K562 (cell line): ENCODE data around the gene RCOR1. TPM values are rescaled to one million over a fixed set of nuclear protein-coding genes. Genes with fewer than 3 reads are reported as not detected.

ENCODE experiments used
- ARID1B ChIP-seq: fragments of 450-650 bp; IDR thresholded peaks from 2 replicates; pipeline ENCODE4 v1.6.1; 2016; ENCODE audit warnings: antibody characterized with exemption, mild to moderate bottlenecking, inconsistent platforms
- CTBP1 ChIP-seq: fragments of 450-650 bp; IDR thresholded peaks from 2 replicates; pipeline ENCODE4 v1.6.1; 2016; ENCODE audit warnings: borderline replicate concordance
- EP400 ChIP-seq: fragments of 450-650 bp; IDR thresholded peaks from 2 replicates; pipeline ENCODE4 v1.6.1; 2017; ENCODE audit warnings: antibody characterized with exemption, mild to moderate bottlenecking, moderate library complexity
- HMGN3 ChIP-seq: IDR thresholded peaks from 2 replicates; pipeline ENCODE4 v1.6.1; 2011; ENCODE audit warnings: borderline replicate concordance, low read depth, mild to moderate bottlenecking, mixed read lengths, low read length; ENCODE audit not compliant: insufficient read length; ENCODE audit errors: extremely low read depth
- KDM5B ChIP-seq: fragments of 200-600 bp; sonication (generic); IDR thresholded peaks from 2 replicates; pipeline ENCODE4 v1.6.1; 2012; ENCODE audit warnings: low read depth, mild to moderate bottlenecking, moderate library complexity, low read length, control low read depth, inconsistent platforms; ENCODE audit not compliant: insufficient replicate concordance
- LEF1 ChIP-seq: fragments of 450-650 bp; IDR thresholded peaks from 2 replicates; pipeline ENCODE4 v1.6.1; 2016; ENCODE audit warnings: mild to moderate bottlenecking
- MEIS2 ChIP-seq: fragments of 450-650 bp; IDR thresholded peaks from 2 replicates; pipeline ENCODE4 v1.6.1; 2014; ENCODE audit warnings: mild to moderate bottlenecking; ENCODE audit not compliant: partially characterized antibody
- NFRKB ChIP-seq: fragments of 450-650 bp; IDR thresholded peaks from 2 replicates; pipeline ENCODE4 v1.6.1; 2016; ENCODE audit warnings: low read depth
- NONO ChIP-seq, 2 experiments: fragments of 200-400 bp in 1 of 2; fragments of 450-650 bp in 1 of 2; formaldehyde crosslinking in 1 of 2; IDR thresholded peaks; 2 replicates each; pipeline ENCODE4 v1.6.1; 2017; ENCODE audit warnings: low read depth in 2 of 2, mild to moderate bottlenecking in 2 of 2, moderate library complexity in 2 of 2, low read length in 1 of 2
- NR2C2 ChIP-seq, 2 experiments: fragments of 200-800 bp in 1 of 2; sonication (Bioruptor generic) in 1 of 2; sonication (generic) in 1 of 2; formaldehyde crosslinking in 1 of 2; IDR thresholded peaks; 2 replicates each; pipeline versions ENCODE4 v1.6.1 to v1.8.0; 2016 to 2022; ENCODE audit warnings: mild to moderate bottlenecking in 1 of 2, missing compliant biosample characterization in 1 of 2, missing genetic modification characterization in 1 of 2, missing genetic modification reagents in 1 of 2
- NRF1 ChIP-seq, 2 experiments: fragments of 450-650 bp; IDR thresholded peaks in 1 of 2; conservative IDR thresholded peaks in 1 of 2; 2 replicates each; pipeline ENCODE4 v1.6.1; 2014; ENCODE audit warnings: mild to moderate bottlenecking in 2 of 2
- PHF8 ChIP-seq: fragments of 200-600 bp; sonication (generic); IDR thresholded peaks from 2 replicates; pipeline ENCODE4 v1.6.1; 2012; ENCODE audit warnings: mixed run types, mild to moderate bottlenecking, inconsistent platforms, low read length, moderate library complexity, borderline replicate concordance
- POLR2B ChIP-seq: fragments of 450-650 bp; IDR thresholded peaks from 2 replicates; pipeline ENCODE4 v1.6.1; 2018; ENCODE audit warnings: low read depth; ENCODE audit not compliant: partially characterized antibody
- POLR3G ChIP-seq: IDR thresholded peaks from 2 replicates; pipeline ENCODE4 v1.6.1; 2011; ENCODE audit not compliant: insufficient read length, insufficient replicate concordance; ENCODE audit errors: extremely low read depth
- SAFB ChIP-seq: fragments of 200-400 bp; formaldehyde crosslinking; IDR thresholded peaks from 2 replicates; pipeline ENCODE4 v1.6.1; 2017; ENCODE audit warnings: low read depth, low read length, borderline replicate concordance
- SLC30A9 ChIP-seq: fragments of 250-450 bp; sonication (Bioruptor Pico); IDR thresholded peaks from 2 replicates; pipeline ENCODE4 v1.8.0; 2022; ENCODE audit warnings: mild to moderate bottlenecking, moderate library complexity
- SMARCE1 ChIP-seq: fragments of 450-650 bp; IDR thresholded peaks from 2 replicates; pipeline ENCODE4 v1.7.1; 2016; ENCODE audit warnings: mild to moderate bottlenecking
- SPI1 ChIP-seq: IDR thresholded peaks from 2 replicates; pipeline ENCODE4 v1.6.1; 2011; ENCODE audit warnings: low read depth, low read length, control low read depth, borderline replicate concordance
- SRF ChIP-seq, 2 experiments: fragments of 250-450, 450-650 bp in 1 of 2; sonication (Bioruptor Pico) in 1 of 2; sonication (generic) in 1 of 2; formaldehyde crosslinking; IDR thresholded peaks; 2 replicates each; pipeline versions ENCODE4 v1.5.0 to v1.5.1; 2020 to 2022; ENCODE audit warnings: mild to moderate bottlenecking in 1 of 2, missing genetic modification reagents in 1 of 2
- SUPT5H ChIP-seq: fragments of 450-650 bp; IDR thresholded peaks from 2 replicates; pipeline ENCODE4 v1.6.1; 2016
- ZNF77 ChIP-seq: fragments of 250-450 bp; sonication (Bioruptor Pico); IDR thresholded peaks from 2 replicates; pipeline ENCODE4 v1.5.0; 2020
- polyA plus RNA-seq, 8 experiments: library from polyadenylated mRNA; depleted of rRNA in 4 of 8; stranded (reverse) in 5 of 8; unstranded in 3 of 8; fragments of >200 nt; fragmentation: Nextera tagmentation in 2 of 8; fragmentation: Illumina TruSeq in 1 of 8; extraction: Ambion mirVana in 2 of 8; extraction: Trizol in 1 of 8; gene quantifications; 2 replicates each; pipeline versions ENCODE4 v1.2.1 to v1.2.3, GENCODE V29; 2011 to 2014; ENCODE audit warnings: inconsistent platforms in 1 of 8, missing spikeins in 1 of 8
- total RNA-seq, 7 experiments: library from RNA; depleted of rRNA in 6 of 7; stranded (reverse); fragments of >200 nt in 6 of 7; fragmentation: Illumina TruSeq in 2 of 7; extraction: Trizol in 2 of 7; gene quantifications; 2 replicates each; pipeline versions ENCODE4 v1.2.1 to v1.2.3, GENCODE V29; 2011 to 2021; ENCODE audit warnings: low replicate concordance in 1 of 7
- TF ChIP-seq, protein P1 (sequence below): sonication (generic); IDR thresholded peaks from 2 replicates; pipeline ENCODE4 v1.6.1; 2016

Gene RCOR1
- total and polyA plus RNA-seq, 9 of the 15 experiments (the other 6 are each of a cell fraction or from before 2014, with no cell fraction given): 8.5 to 47.9 (median 20.9) TPM

DNA sequence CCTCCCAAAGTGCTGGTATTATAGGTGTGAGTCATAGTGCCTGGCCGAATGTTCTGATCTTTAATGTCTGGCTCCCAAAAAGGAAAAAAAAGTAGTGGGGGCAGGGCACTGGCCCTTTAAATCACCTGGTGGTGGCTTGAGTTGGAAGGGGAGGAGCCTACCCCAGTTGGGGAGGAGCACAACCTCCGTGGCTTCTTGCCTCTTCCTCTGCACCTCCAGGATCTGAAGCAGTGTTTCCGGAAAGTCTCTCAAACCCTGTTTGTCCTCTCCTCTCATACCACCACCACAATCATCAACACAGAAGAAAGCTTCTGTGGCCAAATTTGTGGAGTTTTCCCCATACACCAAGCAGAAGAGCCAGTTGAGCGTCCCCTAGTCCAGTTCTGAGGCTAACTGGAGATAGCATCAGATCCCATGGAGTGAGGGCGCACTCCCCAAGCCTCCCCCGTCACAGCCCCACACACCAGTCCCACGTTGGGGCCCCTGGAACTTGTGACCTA is 24.3 kb upstream of the RCOR1 start (continued):
- TF ChIP-seq SAFB (no peak), MEIS2 (peak; percentile 50), KDM5B (peak; percentile 27), NONO (IDR thresholded peaks at IDR 0.05; ENCODE audit: low read depth in 2 of 2, low read length in 1 of 2) (no peak), POLR3G (no peak), SUPT5H (peak; percentile 61), CTBP1 (peak; percentile 33; the same call in 1 of the 2 replicates), LEF1 (peak; percentile 50; the same call in 1 of the 2 replicates), NR2C2 (CRISPR knock-in tag; IDR thresholded peaks at IDR 0.05) (no peak), NR2C2 (tag; IDR thresholded peaks at IDR 0.05) (peak; percentile 23; the same call in 1 of the 2 replicates), SLC30A9 (no peak), ZNF77 (CRISPR knock-in tag) (no peak), NRF1 (conservative IDR thresholded peaks at IDR 0.05 in 1 of 2, IDR thresholded peaks at IDR 0.05 in 1 of 2) (peak; percentile 26; a peak in 2 of 4 replicates), ARID1B (peak; percentile 62), PHF8 (peak; percentile 51; the same call in 1 of the 2 replicates), SMARCE1 (0 out of 2 replicates have a peak, but pooled peaks have one; percentile 47), SPI1 (0 out of 2 replicates have a peak, but pooled peaks have one; percentile 5), HMGN3 (no peak), NFRKB (0 out of 2 replicates have a peak, but pooled peaks have one; percentile 40), POLR2B (peak; percentile 59), SRF (CRISPR knock-in tag; IDR thresholded peaks at IDR 0.05) (no peak), EP400 (peak; percentile 13; the same call in 1 of the 2 replicates)
- TF ChIP-seq, protein P1, sequence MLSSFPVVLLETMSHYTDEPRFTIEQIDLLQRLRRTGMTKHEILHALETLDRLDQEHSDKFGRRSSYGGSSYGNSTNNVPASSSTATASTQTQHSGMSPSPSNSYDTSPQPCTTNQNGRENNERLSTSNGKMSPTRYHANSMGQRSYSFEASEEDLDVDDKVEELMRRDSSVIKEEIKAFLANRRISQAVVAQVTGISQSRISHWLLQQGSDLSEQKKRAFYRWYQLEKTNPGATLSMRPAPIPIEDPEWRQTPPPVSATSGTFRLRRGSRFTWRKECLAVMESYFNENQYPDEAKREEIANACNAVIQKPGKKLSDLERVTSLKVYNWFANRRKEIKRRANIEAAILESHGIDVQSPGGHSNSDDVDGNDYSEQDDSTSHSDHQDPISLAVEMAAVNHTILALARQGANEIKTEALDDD: 0 out of 2 replicates have a peak, but pooled peaks have one; percentile 9
